Kidney (tissue), 14 donors: ENCODE results near the gene KCNIP1. TPM values are rescaled to one million over a fixed set of nuclear protein-coding genes. Genes with fewer than 3 reads are reported as not detected.

Experiments
- DNase-seq, 5 donors: peaks; one replicate each; pipeline ENCODE4 v3.0.0-alpha.2; 2013 to 2020
- FAIRE-seq: peaks from 2 replicates; lab custom pipeline; 2012; peaks lifted over from hg19 to GRCh38; lab: Jason Lieb, UNC
- H3K27ac ChIP-seq, 2 donors: one replicate each; pipeline ENCODE4 v1.7.0; 2013; ENCODE audit warnings: low read depth in 2 of 2, low read length in 2 of 2, inconsistent platforms in 1 of 2
- H3K27me3 ChIP-seq: one replicate; pipeline ENCODE4 v1.7.1; 2013; ENCODE audit warnings: low read length, inconsistent platforms; ENCODE audit not compliant: control insufficient read depth, insufficient read depth
- H3K36me3 ChIP-seq, 3 donors: one replicate each; pipeline versions ENCODE4 v1.7.0 to v1.7.1; 2013; ENCODE audit warnings: low read length in 3 of 3, control low read depth in 1 of 3, inconsistent platforms in 1 of 3; ENCODE audit not compliant: insufficient read depth in 3 of 3, control insufficient read depth in 2 of 3
- H3K4me1 ChIP-seq, 3 donors: one replicate each; pipeline versions ENCODE4 v1.7.0 to v1.7.1; 2013; ENCODE audit warnings: low read length in 3 of 3, inconsistent platforms in 1 of 3, low read depth in 1 of 3; ENCODE audit not compliant: control insufficient read depth in 2 of 3, insufficient read depth in 2 of 3
- H3K4me3 ChIP-seq, 3 donors: one replicate each; pipeline versions ENCODE4 v1.7.0 to v1.8.1; 2013; ENCODE audit warnings: low read length in 3 of 3, control low read depth in 1 of 3, inconsistent platforms in 1 of 3
- H3K9ac ChIP-seq, 3 donors: one replicate each; pipeline versions ENCODE4 v1.7.0 to v1.7.1; 2013; ENCODE audit warnings: low read length in 3 of 3, control low read depth in 1 of 3, inconsistent platforms in 1 of 3
- H3K9me3 ChIP-seq, 3 donors: one replicate each; pipeline versions ENCODE4 v1.7.0 to v1.7.1; 2013; ENCODE audit warnings: low read length in 3 of 3, control low read depth in 1 of 3, inconsistent platforms in 1 of 3; ENCODE audit not compliant: control insufficient read depth in 2 of 3, insufficient read depth in 1 of 3
- CTCF ChIP-seq: IDR thresholded peaks from 3 replicates; pipeline ENCODE4 v1.5.1; 2012; ENCODE audit warnings: mild to moderate bottlenecking, moderate library complexity, borderline replicate concordance; ENCODE audit not compliant: insufficient read depth; ENCODE audit errors: extremely low read depth
- intact Hi-C: fragments of 100-400 bp; cut with DNase I; formaldehyde crosslinking; loops from one replicate; pipeline ENCODE4 v1.11.1; 2022
- polyA plus RNA-seq: library from polyadenylated mRNA; stranded (reverse); fragments of 350-450 nt; fragmentation: Illumina TruSeq; extraction: RNeasy Lipid Tissue Mini Kit (QIAGEN cat#74804); gene quantifications from one replicate; pipeline ENCODE4 v1.2.3, GENCODE V29; 2014; ENCODE audit warnings: low read depth, low replicate concordance; ENCODE audit not compliant: insufficient read depth
- total RNA-seq: library from RNA; stranded (reverse); fragmentation: NEBNext Ultra II Directional; extraction: Animal tissue kit (Norgen Biotek cat#: 25700); gene quantifications from one replicate; pipeline ENCODE4 v1.2.1, GENCODE V29; 2021
- donor health status: control.
- donor health status: control.
- donor health status: control.
- donor health status: control.
- donor health status: control.
- donor health status: DM: yes; HTN: yes; CAD: no.
- donor health status: Normal renal cell carcinoma (clear cell type).

The KCNIP1 gene
- total and polyA plus RNA-seq, 2 donors from 2014 or later: 1.8 to 3.1 TPM

- DNase-seq (peak in 1 of 5 donors; percentile 34), FAIRE-seq (no peak)
- no peak overlapping the region for H3K9ac ChIP-seq
- H3K27me3 ChIP-seq: no peaks in the 10 kb centered on the region
- intact Hi-C loops: no loop called here
- no peak overlapping the region for H3K4me3 ChIP-seq
- no peaks in the 10 kb centered on the region for H3K36me3 ChIP-seq
- H3K9me3 ChIP-seq: no peaks in the 10 kb centered on the region
- H3K27ac ChIP-seq: no peak overlapping the region
- no peaks in the 10 kb centered on the region for H3K4me1 ChIP-seq
- TF ChIP-seq CTCF: no peak
Measured at GRCh38 chr5:170769246-170769645, 265.4 kb downstream of the KCNIP1 start.

GRCh38 chr5:170769898-170770416 lies 266.1 kb downstream of the KCNIP1 start:
- H3K36me3 ChIP-seq: no peaks in the 10 kb centered on the region
- FAIRE-seq: no peak
- no peak overlapping the region for H3K9ac ChIP-seq
- no peaks in the 10 kb centered on the region for H3K9me3 ChIP-seq
- no peak overlapping the region for H3K4me3 ChIP-seq
- intact Hi-C loops: no loop called here
- no peak overlapping the region for H3K27ac ChIP-seq
- no peaks in the 10 kb centered on the region for H3K27me3 ChIP-seq
- TF ChIP-seq CTCF: no peak
- no peaks in the 10 kb centered on the region for H3K4me1 ChIP-seq
- no peak for DNase-seq

GRCh38 chr5:170771496-170771895 lies 267.7 kb downstream of the KCNIP1 start:
- H3K4me3 ChIP-seq: no peak overlapping the region
- no peak overlapping the region for H3K27ac ChIP-seq
- no peak for FAIRE-seq
- intact Hi-C loops: no loop called here
- H3K36me3 ChIP-seq: no peaks in the 10 kb centered on the region
- no peaks in the 10 kb centered on the region for H3K4me1 ChIP-seq
- TF ChIP-seq CTCF: no peak
- H3K9me3 ChIP-seq: no peaks in the 10 kb centered on the region
- H3K9ac ChIP-seq: no peak overlapping the region
- no peak for DNase-seq
- no peaks in the 10 kb centered on the region for H3K27me3 ChIP-seq
